Measurements from ENCODE around the gene CCDC81. TPM values are rescaled to one million over a fixed set of nuclear protein-coding genes. Genes with fewer than 3 reads are reported as not detected.

The CCDC81 gene
- total and polyA plus RNA-seq, 9 of the 15 experiments (the other 6 are each of a cell fraction or from before 2014, with no cell fraction given): 0.16 to 1.0 (median 0.41) TPM

DNA sequence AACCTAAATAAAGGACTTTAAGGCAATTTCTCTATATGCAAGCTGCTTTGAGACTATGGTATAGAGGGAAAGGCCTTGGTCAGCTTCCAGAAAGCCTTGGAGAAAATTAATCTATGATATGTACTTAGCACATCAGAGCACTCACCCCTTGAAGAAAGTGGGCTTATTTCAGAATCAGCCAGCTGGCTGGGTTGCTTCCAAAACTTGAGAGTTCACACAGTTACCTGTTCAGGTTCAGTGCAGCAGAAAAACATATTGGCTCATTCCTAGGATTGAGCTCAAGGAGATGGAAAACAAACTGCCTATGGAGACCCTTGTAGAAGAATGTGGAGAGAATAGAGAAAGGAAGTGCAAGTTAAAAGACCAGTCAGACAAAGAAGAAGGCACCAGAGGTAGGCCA is 22.7 kb downstream of the CCDC81 start (continued):
- TF ChIP-seq TOE1 (IDR thresholded peaks at IDR 0.05; ENCODE audit: borderline replicate concordance) (no peak), TOE1 (CRISPR knock-in tag; IDR thresholded peaks at IDR 0.05; ENCODE audit: borderline replicate concordance, low read depth) (no peak)
- TF ChIP-seq, protein P1, sequence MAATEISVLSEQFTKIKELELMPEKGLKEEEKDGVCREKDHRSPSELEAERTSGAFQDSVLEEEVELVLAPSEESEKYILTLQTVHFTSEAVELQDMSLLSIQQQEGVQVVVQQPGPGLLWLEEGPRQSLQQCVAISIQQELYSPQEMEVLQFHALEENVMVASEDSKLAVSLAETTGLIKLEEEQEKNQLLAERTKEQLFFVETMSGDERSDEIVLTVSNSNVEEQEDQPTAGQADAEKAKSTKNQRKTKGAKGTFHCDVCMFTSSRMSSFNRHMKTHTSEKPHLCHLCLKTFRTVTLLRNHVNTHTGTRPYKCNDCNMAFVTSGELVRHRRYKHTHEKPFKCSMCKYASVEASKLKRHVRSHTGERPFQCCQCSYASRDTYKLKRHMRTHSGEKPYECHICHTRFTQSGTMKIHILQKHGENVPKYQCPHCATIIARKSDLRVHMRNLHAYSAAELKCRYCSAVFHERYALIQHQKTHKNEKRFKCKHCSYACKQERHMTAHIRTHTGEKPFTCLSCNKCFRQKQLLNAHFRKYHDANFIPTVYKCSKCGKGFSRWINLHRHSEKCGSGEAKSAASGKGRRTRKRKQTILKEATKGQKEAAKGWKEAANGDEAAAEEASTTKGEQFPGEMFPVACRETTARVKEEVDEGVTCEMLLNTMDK (IDR thresholded peaks at IDR 0.05; ENCODE audit: borderline replicate concordance, insufficient read depth, low read depth, low read length, poor library complexity, severe bottlenecking): no peak

DNA sequence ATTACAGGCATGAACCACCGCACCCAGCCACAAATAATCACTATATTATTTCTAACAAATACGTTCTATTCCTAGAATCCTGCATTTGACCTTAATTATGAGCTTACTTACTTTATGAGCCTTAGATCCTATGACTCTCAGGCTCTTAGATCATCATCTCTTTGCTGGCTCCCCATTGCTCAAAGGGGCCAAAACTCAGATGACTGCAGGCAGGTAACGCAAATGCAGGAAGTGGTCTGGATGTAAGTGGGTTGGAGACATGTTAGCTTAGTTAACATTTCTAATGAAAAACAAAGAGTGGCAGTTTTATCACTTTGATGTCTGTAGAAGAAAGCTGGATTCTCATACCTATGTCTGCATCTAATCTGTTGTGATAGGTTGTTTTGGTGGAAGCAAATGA is 23.4 kb downstream of the CCDC81 start:
- H3K9ac ChIP-seq (ENCODE audit: insufficient read depth in 1 of 2, low read depth in 2 of 2, low read length in 2 of 2): no peak overlapping the region
- CTCF ChIA-PET (ENCODE audit: low intra/inter-chr PET ratio): no interaction called here
- BruUV-seq (replicated peaks): no TSS peak
- H2AFZ ChIP-seq (ENCODE audit: low read depth, low read length): no peak overlapping the region
- H3K4me2 ChIP-seq (ENCODE audit: insufficient read depth, low read length): no peak overlapping the region
- H3K9me3 ChIP-seq (replicated peaks; ENCODE audit: control insufficient read depth, insufficient read depth, low read depth, low read length): no peaks in the 10 kb centered on the region
- H3K9me1 ChIP-seq (ENCODE audit: control insufficient read depth, insufficient read depth, low read length): no peaks in the 10 kb centered on the region
- intact Hi-C loops (cut with micrococcal nuclease) (no loop called here), in situ Hi-C loops (cut with MboI) (no loop called here)
- TF ChIP-seq NFYB (IDR thresholded peaks at IDR 0.05; ENCODE audit: extremely low read depth, insufficient read length): no peak
- no peak for FAIRE-seq
- no peaks in the 10 kb centered on the region for H3K79me2 ChIP-seq (ENCODE audit: control insufficient read depth, insufficient read depth, low read length)
- no peaks in the 10 kb centered on the region for H4K20me1 ChIP-seq (replicated peaks; ENCODE audit: control insufficient read depth, insufficient read depth, low read length)
- POLR2A ChIA-PET: interaction anchor here (0.6 kb wide), 1 partner anchor 337 kb away, joined by 3 read pairs; no protein-coding TSS in a partner anchor
- H3K27me3 ChIP-seq (ENCODE audit: control insufficient read depth in 2 of 2, insufficient read depth in 2 of 2, low read length in 2 of 2): no peaks in the 10 kb centered on the region
- ATAC-seq: no peak
- H3K36me3 ChIP-seq (ENCODE audit: control insufficient read depth, insufficient read depth, low read length): no peaks in the 10 kb centered on the region
- H3K4me3 ChIP-seq: no peak overlapping the region
- WGBS (ENCODE audit: insufficient coverage, low coverage, missing lambda C conversion rate): 37% methylated on average over 3 of the region's 3 CpGs
- H3K4me1 ChIP-seq (replicated peaks in 1 of 2; ENCODE audit: control insufficient read depth in 2 of 2, insufficient read depth in 2 of 2, low read length in 2 of 2): no peaks in the 10 kb centered on the region
- no peak for DNase-seq (ENCODE audit: extremely low read depth in 1 of 4, low spot score in 3 of 4)
- H3K27ac ChIP-seq (ENCODE audit: extremely low read depth, low read depth, low read length): no peak overlapping the region
